ENCODE measurements around the gene LRRN2.
"Not testable (repeated sequence)": the region's sequence is repeated elsewhere in the genome, so short reads cannot be mapped to it uniquely, and the experiment has no call there.

The LRRN2 gene

DNA sequence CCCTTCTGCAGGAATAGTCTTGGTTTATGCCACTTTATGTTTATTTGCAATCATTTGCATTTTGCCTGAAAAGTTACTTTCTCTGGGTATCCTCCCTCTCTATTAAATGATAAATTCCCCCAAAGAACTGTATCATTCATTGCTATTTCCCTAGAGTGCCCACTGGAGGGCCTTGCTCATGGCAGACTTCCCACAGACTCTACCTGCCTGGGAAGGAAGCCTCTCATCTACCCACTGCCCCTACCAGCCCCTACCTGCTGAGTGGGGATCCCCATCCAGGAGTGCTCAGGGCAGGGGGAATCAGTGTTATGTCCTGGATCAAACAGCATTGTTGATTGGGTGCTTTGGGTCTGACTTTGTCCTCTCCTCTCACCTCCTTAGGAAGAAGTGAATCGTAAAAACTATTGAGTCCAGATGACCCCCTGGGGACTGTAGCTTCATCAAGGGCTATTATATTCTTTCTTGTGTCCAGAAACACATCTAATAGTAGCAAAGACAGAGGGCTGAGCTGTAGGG lies 6.8 kb upstream of the LRRN2 start:
- no peak for DNase-seq (ENCODE audit: low spot score)

DNA sequence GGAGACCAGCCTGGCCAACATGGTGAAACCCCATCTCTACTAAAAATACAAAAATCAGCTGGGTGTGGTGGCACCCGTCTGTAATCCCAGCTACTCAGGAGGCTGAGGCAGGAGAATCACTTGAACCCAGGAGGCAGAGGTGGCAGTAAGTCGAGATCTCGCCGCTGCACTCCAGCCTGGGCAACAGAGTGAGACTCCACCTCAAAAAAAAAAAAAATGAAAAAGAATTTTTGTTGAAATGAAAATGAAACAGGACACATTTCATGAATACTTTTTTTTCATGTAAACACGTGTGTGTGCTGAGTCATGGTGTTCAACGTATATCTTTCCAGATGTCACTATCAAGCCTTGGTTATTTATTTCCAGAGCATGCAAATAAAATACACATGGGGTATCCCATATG lies 5.8 kb upstream of the LRRN2 start:
- DNase-seq (ENCODE audit: low spot score) = not testable (repeated sequence)

DNA sequence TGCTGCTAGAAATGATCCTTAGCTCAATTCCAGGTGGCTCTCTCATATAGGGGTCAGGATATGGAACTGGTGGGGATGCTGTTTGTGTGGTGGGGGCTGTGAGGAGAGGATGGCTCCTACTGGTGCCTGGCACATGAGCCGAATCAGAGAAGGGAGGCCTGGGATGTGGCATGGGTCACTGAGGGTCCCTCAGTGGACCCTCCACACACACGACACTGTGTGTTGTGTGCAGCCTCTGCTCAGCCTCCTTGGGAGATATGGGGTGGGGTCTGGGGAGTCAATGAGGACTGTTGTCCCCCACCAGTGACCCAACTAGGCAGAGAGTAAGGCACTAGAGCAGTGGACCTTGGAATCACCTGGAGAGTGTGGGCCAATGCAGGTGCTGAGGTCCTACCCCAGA lies 3.2 kb upstream of the LRRN2 start:
- no peak for DNase-seq (ENCODE audit: low spot score)

DNA sequence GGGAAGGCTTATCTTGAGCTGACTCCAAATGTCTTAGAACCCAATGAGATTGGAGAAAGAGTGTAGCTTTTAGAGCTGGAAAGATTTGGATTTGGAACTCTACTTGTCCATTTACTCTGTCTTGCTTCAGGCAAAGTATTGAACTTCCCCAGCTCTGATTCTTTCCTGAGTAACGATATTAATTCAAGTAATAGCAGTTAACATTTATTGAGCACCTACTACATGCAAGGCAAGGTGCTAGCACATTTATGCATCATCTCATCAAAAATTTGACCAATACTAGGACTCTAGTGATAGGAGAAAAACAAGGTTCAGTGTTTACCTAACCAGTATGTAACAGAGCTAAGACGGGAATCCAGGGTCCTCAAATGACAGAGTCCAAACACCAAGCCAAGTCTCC lies 2.5 kb upstream of the LRRN2 start:
- no peak for DNase-seq (ENCODE audit: low spot score)

DNA sequence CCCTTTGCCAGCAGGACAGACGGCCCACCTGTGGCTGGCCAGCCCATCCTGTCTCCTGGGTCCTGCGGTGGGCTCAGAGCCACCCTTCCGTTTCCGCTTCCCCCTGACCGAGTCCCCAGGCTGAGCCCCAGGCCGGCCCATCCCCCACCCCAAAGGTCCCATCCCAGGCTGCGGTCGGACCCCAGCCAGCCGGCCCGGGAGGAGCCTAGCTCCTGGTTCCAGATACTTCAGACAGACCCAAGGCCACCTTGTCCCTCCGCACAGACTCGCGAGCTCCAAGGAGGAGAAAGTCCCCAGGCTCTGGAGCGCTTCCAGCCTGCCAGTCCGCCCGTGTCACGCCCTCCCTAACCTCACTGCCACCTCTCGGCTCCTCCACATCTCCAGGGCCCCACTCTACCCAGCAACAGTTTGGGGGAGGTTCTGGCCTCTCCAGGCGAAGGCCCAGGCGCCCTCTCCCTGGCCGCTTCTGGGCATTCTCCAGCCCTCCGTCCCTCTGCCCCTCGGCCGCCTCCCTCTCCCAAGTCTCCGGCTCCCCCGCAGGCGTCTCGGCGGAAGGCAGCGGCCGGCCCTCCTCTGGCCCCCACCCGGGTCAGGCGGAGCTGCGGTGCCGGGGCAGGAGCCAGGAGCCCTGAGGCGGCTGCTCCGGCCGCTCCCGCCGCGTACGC lies 835 bp downstream of the LRRN2 start:
- DNase-seq (ENCODE audit: low spot score) = no peak

DNA sequence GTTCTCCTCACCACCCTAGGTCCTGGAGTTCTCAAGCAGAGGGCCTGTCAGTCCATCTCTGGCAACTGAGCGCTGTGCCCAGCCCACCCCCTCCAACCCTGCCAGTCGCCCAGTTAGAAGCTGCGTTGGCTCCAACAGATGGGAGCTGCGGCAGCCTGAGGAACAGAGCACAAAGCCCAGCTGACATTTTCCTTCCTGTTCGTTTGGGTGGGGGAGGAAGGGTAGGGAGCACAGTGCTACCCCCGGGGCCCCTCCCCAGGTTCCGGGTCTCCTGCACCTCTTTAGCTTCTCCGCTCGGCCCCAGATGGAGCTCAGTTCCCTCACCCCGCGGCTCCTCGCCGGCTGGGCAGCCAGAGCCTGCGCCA lies 1.4 kb downstream of the LRRN2 start:
- no peak for DNase-seq (ENCODE audit: low spot score)

DNA sequence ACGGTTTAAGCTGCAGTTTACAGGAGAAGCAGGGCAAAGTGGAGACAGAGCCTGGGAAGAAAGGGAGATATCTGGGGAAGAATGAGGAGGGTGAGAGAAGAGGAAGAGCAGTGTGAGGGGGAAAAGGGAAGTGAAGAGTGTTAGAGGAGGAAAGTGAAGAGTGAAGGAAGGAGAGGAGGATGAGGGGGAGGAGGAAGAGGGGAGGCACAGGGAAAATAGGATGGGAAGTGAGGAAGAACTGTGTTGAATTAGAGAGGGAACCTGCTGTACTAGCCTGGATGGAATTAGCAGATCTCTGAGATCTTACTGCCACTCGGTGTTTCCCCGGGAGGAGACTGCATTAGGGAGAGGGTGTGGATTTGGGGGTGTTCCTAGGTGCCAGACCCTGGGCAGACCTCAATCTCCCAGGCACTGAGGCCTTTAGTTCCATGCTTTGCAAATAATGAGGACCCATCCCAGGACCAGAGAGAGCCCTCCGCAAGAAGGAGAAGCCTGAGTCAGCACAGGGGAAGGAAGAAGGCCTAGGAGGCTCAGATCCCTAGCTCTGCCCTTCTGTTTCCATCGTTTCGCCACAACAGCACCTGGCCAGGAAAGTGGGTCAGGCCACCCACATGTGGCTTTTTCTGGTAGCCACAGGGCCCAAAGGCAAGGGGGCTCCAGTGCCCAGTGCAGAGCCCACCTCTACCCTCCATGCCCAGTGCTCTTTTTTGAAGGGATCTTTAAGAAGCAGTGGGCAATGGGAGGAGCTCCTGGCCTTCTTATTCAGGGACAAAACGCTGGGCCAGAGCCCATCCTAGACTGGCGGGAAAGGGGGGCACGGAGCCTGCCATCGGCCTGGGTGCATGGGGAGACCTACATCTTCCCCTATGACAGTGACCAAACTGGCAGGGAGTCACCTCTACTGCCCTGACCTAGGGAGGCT lies 2.0 kb downstream of the LRRN2 start:
- no peak for DNase-seq (ENCODE audit: low spot score)

DNA sequence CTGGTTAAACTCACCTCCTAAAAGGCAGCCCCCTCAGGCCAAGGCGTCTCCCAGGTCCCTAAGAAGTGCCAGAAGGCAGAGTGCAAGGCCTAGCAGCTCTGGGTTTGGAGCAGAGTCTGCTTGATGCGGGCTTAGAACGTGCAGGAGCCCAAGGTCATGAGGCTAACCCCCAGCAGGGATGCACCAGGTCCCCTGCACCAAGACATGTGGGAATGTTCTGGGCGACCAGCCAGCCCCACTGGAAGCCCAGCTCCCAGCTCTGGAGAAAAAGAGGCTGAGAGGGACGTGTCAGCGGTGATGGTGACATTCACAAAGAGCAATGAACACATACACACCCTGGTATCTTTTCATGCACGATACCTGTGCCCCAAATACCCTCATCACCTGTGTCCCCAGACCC lies 5.1 kb downstream of the LRRN2 start:
- no peak for DNase-seq (ENCODE audit: low spot score)

DNA sequence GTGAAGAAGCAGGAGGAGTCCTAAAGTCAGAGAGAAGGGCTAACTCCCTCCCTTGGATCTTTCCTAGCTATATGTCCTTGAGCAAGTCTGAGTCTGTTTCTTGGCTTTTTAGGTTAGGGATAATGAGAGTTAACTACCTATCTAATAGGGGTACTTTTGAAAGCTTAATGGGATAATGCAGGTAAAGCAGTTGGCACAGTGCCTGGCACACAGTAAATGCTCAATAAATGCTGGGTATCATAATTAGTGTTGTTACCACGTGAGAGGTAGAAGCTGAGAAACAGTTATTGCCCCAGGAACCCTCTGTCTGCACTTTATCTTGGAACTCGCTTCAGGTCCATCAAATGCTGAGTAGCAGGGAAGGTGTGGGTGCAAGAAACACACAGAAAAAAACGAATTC lies 5.5 kb downstream of the LRRN2 start:
- DNase-seq (ENCODE audit: low spot score) = no peak

DNA sequence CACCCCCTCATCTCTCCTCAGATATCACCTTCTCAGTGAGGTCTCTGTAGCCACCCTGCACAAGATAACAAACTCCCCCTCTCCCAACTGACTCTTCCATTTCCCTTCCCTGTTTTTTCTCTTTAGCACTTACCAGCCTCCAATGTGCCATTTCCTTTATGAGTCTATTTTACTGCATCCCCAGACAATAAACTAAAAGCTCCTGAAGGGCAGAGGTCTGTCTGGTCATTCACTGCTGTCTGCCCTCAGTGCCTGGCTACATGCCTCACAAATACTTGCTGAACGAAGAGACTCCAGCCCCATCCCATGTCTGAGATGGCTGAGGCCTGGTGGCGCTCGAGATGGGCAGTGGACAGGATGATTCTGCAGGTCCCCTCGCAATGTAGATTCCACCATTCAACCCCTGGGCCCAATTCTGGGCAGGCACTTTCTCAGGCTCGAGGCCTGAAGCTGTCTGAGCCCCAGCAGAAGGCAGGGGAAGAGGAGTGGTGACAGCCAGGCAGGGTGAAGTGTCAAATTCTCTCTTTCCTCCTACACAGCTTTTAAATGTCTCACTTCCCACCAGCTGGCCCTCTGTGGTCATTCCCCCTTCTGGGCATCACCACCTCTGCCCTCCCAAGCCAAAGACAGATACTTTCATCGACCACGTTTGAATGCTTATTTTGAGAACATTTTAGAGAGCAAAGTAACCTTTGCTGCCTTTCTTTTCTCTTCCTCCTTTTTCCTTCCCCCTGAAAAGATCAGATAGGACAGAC lies 6.6 kb downstream of the LRRN2 start:
- DNase-seq (ENCODE audit: low spot score) = no peak

DNA sequence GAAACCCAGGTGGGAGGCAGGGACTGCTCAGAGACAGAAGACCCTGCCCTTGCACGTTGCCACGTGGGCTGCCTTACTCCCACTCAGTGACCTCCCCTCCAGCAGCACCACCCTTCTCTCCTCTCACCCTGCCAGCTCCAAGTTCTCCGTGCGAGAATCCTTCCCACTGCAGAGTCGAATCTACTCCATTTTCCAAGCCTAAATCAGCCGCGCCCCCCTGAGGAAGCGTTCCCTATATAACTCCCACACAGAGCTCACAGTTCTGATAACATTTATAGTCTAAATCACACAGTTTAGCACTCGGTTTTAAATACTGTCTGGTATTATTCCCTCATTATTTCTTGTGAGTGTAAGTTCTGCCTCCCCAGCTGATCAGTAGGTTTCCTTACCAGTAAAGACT lies 7.7 kb downstream of the LRRN2 start:
- DNase-seq (ENCODE audit: low spot score) = no peak

DNA sequence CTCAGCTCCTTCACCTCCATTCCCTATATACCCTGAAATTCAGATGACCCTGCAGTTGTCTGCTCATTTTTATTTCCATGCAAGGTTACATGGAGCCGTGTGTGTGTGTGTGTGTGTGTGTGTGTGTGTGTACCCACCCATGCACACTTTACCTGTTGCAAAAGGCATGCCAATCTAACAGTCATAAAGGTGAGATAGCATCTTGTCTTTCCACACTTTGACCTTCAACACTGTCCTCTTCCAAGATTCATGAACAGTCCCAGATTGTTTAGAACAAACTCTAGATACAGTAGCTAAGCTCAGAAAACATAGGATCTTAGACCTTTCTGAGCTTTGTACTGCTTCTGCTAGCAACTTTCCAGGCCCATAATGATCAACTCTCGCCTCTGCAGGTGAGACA lies 9.5 kb downstream of the LRRN2 start:
- no peak for DNase-seq (ENCODE audit: low spot score)

DNA sequence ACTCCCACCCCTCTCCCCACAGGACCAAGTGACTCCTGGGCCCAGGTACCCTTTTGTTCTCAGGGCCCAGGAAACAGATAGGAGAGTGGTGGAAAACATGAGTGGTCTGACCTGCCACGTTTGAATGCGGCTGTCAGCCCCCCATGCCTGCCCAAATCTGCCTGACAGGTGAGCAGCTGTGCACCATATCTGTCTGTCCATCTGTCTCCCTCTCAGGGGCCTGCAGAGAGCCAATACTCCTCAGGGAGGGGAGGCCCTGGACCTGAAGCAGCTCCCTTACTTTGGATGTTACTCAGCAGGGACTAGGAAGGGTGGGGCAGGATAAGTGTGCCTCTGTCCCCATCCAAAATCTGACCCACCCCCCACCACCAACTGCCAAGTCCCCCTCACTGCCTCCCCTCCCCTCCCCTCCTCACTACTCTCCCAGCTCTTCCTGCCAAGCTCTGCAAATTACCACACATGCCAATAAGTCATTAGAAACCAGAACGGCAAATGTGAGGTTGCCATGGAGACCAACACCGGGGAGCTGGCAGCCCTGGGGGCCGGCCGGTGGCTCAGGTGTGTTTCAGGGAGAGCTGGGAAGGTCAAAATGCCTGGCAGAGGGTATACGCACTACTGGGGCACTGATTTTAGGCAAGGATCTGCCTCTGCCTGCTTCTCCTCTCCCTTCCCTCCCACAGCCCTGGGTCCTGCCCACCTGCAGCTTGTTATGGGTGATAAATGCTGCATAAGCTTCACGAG lies 11.5 kb downstream of the LRRN2 start:
- no peak for DNase-seq (ENCODE audit: low spot score)

DNA sequence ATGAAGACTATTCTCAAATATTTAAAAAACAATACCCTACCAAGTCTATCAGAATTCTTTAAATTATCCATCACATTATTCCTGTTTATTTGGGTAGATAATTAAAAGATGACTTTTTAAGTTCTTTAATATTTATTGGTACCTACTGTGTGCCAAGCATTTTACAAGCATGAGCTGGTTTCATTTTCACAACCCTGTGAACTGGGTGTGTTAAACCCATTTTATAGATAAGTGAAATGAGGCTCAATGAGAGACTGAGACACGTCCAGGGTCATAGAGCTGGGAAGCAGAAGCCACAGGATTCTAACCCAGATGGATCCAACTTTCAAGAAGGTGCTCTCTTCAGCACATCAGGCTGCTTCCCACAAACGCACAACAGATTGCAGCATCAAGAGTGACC lies 12.3 kb downstream of the LRRN2 start:
- no peak for DNase-seq (ENCODE audit: low spot score)

DNA sequence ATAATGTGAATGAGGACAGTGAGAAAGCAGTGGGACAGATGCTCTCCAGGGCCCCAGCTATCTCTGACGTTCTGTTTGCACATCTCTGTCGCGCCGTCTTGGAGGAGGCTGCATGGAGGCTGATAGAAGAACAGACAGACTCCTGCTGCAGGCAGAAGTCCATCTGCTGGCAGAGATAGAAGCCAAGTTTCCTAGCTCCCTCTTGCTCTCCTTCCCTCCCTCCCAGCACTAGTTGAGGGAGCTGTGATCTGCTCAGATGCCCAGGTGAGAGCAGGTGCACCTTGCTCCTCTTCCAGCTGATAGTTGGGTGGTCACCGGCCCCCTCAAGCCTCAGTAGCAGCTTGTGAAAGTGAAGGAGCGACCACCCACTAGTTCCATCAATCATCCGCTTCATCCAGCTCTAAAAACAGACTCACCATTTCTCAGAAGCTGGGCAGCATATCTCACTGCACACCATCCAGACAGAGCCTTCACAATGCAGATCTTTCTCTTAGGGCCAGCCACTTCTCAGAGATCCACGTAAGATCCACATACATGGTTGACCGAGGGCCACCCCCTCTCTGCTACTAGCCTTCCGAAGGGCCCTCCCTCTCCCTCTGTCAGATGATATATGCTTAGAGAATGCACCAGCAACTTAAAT lies 12.9 kb downstream of the LRRN2 start:
- no peak for DNase-seq (ENCODE audit: low spot score)

DNA sequence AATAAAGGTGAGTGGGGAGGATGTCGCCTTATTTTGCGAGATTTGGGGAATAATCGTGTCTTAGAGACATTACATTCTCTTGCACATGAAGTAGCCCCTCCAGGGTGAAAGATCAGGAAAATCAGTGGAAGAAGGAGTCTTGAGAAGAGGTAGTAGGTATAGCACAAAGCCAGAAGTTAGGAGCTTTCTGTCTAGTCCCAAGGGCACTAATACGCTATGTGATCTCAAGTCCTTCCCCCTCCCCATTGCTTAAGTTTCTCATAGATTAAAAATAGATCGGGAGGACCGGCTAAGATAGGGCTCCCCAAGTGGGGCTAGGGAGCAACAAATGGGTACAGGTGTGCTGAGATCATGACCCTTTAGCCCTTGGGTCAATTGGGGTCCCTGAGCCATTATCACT lies 13.5 kb downstream of the LRRN2 start:
- DNase-seq (ENCODE audit: low spot score) = no peak

DNA sequence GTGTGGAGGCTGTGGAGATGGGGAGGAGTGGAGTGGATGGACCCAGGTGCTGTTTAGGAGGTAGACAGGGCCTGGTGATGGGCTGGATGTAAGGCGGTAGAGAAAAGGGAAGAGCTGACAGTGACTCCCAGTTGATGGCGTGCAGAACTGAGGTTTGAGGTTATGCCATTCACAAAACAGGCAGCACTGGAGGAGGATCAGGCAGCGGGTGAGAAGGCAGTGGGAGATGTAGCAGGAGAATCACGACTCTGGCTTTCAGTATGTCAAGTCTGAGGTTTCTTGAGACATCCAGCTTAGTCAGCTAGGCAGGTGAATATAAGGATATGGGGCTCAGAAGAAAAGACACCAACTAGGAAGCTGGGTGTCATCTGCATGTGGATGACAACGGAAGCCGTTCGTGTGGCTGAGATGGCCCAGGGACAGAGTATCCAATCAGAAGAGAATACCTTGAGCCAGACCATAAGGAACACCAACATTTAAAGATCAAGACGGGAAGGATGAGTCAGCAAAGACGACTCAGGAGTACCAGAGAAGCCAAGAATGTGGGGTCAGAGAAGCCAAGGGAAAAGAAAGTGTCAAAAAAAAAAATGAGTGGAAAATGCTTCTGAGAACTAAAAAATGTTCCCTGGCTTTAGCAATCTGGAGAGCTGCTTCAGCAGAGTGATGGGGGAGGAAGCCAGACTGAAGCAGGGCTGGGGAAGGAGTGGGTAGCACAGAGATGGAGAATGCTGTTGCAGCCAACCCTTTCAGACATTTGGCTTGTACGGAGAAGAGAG lies 15.2 kb downstream of the LRRN2 start:
- DNase-seq (ENCODE audit: low spot score) = no peak

DNA sequence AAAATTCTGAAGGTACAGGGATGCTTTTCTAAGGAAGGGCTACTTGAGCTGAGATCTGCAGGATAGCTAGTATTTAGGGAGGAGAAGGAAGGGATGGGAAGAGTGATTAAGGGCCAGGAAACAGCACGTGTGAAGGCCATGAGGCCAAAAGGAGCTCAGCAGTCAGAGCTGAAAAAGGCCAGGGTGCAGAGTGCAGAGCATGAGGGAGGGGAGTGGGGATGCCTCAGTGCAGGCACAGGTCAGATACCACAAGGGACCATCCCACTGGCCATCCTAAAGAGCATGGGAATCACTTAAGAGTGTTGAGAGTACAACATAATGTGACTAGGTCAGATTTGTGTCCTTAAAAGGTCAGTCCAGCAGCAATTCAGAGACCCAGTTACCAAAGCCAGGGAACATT lies 16.0 kb downstream of the LRRN2 start:
- DNase-seq (ENCODE audit: low spot score) = no peak

DNA sequence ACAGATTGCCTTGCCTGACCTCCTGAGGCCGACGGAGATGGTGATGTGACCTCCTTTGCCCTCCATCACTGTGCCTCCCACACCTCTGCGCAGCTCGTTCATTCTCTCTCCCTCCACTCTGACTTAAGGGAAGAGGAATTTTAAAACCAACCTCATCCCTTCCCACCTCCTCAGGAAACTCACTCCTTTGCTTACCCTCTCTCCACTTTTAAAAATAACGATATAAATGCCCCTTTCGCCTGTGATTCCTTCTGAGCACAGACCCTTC lies 21.2 kb downstream of the LRRN2 start:
- DNase-seq (ENCODE audit: low spot score) = no peak

DNA sequence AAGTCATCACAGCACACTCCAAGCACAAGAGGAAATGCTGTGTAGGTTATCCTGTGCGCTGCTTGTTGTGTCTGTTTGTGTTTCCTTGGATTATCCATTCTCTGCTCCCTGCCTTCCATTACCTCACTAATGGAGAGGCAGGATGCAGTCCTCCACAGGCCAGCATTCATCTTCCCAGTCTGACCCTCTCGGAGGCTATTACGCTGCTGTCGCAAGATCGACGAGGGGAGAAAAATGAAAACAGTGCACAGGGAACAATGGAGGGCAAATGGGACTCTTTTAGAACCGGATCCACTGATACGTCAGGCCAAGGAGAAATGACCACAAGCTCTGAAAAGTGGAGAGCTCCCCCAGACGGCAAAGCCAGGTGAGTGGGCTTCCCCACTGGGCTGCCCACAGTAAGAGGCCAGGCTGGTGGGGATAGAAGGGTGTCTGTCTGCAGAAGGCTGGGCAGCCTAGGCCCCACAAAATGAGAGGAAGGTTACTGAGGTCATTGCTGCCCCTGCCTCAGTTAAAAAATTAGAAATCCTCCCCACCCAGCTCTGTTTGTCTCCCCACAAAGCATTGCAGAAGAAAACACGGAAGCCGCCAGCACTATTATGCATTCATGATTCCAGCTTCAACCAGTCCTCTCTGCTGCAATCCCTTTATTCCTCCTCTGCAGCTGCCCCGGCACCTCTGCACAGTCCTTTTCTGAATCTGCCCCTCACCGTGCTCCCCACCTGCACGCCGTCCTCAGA lies 21.7 kb downstream of the LRRN2 start:
- DNase-seq (ENCODE audit: low spot score) = no peak

All from COLO829 (cell line).